Activated CD4-positive, CD25-positive, alpha-beta regulatory T cell (primary cell): ENCODE results near the gene HK1.

Experiments
- DNase-seq, 4 experiments: peaks; one replicate each; lab custom pipeline; 2025; lab: John Stamatoyannopoulos, UW

The HK1 gene

DNA sequence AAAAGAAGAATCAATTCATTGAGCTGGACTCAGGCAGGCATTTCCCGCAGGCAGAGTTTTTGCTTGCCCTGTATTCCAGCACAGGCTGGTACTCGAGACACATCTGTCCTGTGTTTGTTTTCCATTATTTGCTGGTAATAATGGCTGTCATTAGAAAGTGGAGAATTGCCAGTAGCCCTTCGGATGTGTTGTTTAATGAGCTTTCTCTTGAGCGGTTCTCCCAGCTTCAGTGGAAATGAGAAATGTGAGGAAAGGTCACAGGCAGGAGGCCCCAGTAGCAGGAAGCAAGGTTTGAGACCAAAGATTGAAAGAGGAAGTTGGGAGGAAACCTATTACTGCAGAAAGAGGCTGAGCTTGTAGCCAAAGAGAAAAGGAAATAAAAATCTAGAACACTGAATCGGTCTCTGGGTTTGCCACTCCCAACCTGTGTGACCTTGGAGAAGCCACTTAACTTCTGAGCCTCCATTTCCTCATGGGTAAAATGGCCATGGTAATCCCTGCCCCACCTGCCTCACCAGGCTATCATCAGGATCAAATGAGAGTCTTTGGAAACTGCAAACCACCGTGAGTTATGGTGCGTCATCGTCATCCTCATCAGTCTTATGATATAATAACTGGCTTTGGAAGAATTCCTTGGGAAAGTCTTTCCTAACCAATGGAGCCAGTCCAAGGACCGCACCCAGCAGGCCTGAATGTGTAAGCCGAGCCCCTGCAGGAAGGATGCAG lies 70.7 kb downstream of the HK1 start:
- DNase-seq = no peak

- DNase-seq = no peak
Measured at GRCh38 chr10:69349542-69349888, 71.2 kb downstream of the HK1 start.

DNA sequence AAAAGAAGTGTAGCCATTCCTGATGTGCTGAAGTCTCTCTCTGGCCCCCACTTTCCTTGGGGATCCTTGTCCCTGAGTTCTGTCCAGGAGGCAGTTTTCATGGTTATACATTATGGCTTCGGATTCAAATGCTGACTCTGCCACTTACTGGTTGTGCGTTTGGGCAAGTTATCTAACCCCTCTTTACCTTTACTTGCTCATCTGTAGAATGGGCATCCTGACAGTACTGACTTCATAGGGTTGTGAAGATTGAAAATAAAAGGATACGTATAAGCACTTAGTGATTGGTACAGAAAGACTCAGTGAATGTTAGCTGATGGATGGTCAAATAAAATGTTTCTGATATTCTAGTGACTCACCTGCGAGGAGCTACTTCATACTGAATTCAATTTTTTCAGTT lies 73.3 kb downstream of the HK1 start:
- DNase-seq = no peak

DNA sequence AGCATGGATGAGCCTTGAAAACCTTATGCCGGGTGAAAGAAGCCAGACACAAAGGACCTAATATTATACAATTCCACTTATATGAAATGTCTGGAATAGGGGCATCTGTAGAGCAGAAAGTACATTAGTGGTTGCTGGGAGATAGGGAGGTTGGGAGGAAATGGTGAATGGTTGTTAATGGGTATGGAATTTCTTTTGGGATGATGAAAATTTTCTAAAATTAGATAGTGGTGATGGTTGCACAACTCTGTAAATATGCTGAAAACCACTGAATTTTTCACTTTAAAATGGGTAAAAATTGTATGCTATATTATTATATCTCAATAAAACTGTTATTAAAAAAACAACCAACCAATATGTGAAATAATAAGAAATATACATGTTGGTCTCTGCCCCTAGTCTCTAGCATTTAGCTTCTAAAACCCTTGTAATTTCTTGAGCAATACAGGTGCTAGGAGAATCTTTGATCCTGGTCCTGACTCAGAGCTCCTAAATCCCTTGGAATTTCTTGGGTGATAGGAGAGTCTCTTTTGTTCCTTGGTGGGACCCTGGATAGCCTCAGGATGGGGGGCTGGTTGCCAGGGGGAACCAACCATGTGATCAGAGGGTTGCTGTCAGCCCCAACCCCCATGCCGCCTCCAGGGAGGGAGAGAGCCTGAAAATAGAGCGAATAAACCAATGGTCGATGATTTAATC lies 74.4 kb downstream of the HK1 start:
- DNase-seq = no peak

DNA sequence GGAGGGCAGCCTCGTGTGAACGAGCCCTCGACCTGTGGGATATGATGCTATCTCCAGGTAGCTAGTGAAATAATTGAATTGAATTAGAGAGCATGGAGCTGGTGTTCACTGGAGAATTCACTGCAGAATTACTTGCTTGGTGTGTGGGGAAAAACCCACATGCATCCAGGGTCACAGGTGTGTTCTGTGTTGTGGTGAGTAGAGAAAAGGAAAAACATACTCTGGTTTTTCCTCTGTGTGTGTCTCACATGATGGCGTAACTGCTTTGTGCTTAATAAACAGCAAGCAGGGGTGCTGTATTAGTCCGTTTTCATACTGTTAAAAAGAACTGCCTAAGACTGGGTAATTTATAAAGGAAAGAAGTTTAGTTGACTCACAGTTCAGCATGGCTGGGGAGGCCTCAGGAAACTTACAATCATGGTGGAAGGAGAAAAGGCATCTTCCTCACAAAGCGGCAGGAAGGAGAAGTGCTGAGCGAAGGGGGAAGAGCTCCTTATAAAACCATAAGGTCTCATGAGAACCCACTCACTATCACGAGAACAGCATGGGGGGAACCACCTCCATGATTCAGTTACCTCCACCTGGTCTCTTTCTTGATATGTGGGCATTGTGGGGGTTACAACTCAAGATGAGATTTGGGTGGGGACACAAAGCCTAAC lies 75.8 kb downstream of the HK1 start:
- no peak for DNase-seq

DNA sequence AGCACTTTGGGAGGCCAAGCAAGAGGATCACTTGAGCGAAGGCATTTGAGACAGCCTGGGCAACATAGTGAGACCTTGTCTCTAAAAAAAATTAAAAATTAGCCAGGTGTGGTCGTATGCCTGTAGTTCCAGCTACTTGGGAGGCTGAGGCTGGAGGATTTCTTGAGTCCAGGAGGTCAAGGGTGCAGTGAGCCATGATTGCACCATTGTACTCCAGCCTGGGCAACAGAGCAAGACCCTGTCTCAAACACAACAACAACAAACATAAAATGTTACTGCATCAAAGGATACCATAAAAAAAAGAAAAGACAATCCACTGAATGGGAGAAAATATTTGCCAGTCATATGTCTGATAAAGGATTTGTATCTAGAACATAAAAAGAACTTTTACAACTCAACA lies 77.9 kb downstream of the HK1 start:
- no peak for DNase-seq

DNA sequence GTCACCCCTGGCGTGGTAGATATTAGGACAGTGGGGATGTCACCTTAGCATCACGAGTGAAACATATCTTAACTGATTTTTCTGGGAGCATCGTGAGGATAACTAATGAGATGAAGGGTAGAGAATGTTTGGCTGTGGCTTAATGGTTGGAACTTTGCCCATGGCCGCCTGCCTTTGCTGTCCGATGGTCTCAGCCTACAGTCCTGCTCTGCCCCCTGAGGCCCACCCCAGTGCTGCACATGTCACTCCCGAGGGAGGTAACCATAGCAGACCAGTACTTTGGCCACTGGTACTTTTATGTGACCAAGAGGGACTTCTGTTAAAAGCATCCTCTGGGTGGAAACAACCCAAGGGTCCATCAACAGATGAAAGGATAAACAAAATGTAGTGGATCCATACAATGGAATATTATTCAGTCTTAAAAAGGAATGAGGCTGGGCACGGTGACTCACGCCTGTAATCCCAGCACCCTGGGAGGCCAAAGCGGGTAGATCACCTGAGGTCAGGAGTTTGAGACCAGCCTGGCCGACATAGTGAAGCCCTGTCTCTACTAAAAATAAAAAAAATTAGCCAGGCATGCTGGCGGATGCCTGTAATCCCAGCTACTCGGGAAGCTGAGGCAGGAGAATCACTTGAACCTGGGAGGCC lies 80.0 kb downstream of the HK1 start:
- DNase-seq = no peak

DNA sequence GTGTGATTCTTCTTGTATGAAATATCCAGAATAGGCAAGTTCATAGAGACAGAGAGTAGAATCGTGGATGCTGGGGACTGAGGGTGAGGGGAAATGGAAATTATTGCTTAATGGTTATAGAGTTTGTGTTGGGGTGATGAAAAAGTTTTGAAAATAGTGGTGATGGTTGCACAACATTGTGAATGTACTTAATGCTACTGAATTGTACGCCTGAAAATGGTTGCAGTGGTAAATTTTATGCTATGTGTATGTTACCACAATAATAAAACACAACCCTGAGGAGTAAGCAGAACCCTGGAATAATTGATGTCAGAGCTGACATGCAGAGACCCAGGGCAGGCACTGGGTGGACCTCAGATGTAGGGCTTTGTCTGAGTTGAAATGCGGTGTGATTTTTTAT lies 80.9 kb downstream of the HK1 start:
- no peak for DNase-seq

- no peak for DNase-seq
Measured at GRCh38 chr10:69359594-69359993, 81.3 kb downstream of the HK1 start.

DNA sequence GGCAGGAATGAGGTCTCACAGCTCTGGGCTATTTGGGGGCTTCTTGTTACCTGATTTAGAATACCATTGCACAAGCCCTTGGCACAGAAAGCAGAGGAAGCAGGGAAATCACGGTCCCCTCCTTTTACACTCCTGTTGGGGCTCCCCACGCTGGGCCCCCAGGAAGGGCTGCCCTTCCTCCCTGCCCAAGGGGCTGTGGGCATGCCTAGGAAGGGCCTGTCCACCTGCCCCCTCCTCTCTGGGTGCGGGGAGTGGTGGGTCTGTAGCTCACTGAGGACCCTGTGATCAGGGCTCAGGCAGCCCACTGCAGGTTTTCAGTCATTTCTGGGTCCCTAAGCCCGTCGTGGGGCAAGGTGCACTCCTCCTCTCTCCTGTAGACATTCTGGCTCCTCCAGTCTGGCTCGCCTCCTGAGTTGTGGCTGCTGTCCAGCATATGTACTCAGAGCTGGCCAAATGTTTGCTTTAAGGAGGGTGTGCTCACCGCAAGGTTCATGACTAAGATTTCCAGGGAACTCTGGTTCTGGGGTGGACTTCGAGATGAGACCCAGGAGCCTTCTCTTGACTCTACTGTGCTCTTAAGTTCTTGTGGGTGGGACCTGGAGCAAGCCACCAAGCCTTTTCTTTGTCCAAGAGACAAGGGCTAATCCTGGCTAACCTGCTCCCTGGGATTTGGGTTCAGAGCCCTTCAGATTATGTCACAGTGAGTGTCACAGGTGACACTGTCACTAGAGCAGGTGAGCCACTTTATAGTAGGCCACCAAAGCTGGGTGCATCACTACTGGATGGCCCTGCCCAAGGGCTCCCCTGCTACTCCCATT lies 82.4 kb downstream of the HK1 start:
- DNase-seq = no peak

- DNase-seq = no peak
Measured at GRCh38 chr10:69361303-69361614, 83.0 kb downstream of the HK1 start.

- DNase-seq = no peak
Measured at GRCh38 chr10:69362471-69362954, 84.2 kb downstream of the HK1 start.

DNA sequence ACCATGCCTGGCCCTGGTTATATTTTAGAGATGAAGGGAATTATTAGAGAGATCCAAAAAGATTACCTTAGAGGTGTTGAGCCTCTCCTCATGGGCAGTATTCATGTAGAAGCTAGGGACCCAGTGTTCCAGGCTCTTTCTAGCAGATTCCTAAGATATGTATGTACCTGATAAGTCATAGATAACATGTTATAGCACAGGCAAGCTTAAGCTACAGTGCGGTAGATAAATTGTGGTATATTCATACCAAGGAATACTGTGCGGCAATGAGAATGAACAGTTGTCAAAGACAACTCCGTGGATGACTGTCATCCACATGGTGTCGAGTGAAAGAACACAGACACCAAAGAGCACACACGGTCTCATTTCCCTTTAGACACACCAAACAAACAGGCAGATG lies 85.4 kb downstream of the HK1 start:
- no peak for DNase-seq

DNA sequence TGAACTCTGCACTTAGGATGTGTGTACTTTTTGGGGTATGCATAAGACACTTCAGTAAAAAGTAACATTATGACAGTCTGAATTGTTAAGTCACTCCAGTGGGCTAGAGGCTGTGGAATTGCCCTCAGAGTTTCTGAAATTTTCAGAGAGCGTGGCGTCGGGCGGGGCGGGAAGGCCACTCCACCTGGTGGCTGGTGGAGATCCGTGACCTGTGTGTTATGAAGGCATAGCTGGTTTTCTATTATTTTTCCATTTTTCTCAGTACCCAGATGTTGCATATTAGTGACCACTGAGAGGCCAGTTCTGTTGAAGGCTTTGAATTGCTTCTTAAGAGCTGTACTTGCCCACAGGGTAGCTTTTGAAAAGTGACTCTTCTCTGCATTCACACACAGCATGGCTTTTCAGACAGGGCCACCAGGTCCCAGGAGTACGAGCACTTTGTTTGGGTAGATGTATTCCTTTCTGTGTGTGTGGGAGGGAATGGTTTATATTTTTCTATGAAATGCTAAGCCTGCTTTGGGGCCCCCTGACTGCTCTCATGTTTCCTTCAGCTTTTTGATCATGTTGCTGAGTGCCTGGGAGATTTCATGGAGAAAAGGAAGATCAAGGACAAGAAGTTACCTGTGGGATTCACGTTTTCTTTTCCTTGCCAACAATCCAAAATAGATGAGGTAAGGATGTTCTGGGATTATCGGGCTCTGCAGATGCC lies 86.1 kb downstream of the HK1 start:
- DNase-seq = no peak

DNA sequence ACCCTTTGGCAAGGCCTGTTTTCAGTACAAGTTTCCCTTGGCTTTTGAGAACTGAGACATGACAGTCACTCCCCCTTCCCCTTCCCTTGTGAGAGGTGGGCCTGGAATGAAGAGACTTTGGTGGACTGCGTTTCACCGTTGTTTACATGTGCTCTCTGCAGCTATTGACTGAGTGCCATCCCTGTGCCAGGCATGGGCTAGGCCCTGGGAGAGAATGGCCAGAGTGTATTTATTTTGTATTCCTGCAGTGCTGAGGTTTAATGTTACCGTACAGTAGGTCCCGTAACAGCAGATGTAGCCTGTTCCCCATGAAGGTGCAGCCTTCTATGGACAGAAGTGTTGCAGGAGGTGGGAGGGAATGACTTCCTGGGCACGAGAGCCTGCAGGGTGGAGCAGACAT lies 88.4 kb downstream of the HK1 start:
- no peak for DNase-seq

GRCh38 chr10:69367469-69367868 lies 89.2 kb downstream of the HK1 start:
- DNase-seq = no peak

DNA sequence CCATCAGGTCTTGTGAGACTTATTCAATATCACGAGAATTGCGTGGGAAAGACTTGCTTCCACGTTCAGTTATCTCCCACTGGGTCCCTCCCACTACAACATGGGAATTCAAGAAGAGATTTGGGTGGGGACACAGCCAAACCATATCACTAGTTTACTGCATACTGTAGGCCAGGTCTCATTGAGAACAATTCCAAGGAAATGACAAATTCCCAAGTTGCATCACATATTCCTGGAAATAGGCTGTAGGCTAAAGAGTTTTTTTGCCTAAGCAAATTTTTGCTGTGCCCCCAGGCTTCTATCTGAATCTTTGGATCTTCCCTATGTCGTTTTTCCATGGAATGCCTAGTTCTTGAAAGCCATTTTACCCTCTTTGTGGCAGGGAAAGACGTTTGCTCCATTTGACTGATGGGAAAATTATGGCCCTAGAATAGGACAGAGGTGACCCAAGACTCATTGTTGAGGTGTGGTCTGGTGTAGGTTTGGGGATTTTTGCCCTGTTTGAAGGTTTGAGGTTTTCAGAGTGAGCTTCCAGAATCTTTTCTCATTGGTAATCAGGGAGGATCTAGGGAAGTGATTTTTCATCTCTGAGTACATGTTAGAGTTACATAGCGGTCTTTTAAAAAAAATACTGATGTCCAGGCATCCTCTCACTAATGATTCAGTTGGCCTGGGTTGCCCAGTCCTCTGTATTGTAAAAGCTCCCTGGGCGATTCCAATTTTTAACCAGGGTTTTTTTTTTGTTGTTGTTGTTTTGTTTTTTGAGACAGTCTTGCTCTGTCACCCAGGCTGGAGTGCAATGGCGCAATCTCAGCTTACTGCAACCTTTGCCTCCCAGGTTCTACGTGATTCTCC lies 94.1 kb downstream of the HK1 start:
- no peak for DNase-seq

- no peak for DNase-seq
Measured at GRCh38 chr10:69374242-69374641, 95.9 kb downstream of the HK1 start.

GRCh38 chr10:69374931-69375306 lies 96.6 kb downstream of the HK1 start:
- DNase-seq = no peak

- no peak for DNase-seq
Measured at GRCh38 chr10:69375307-69376151, 97.2 kb downstream of the HK1 start.
